Uterus (tissue), 2 donors: ENCODE data around the gene PRSS56.

Experiments
- CTCF ChIP-seq, 4 experiments: fragments of 200-600 bp in 2 of 4; fragments of 450-650 bp in 2 of 4; sonication (generic) in 2 of 4; IDR thresholded peaks; one replicate each; pipeline ENCODE4 v1.5.1; 2016 to 2019; ENCODE audit warnings: antibody characterized with exemption in 4 of 4, mild to moderate bottlenecking in 2 of 4, moderate library complexity in 1 of 4
- POLR2A ChIP-seq, 2 donors: fragments of 450-650 bp; IDR thresholded peaks; one replicate each; pipeline ENCODE4 v1.6.1; 2016; ENCODE audit warnings: antibody characterized with exemption in 2 of 2, mild to moderate bottlenecking in 1 of 2, moderate library complexity in 1 of 2

GRCh38 chr2:232541961-232542714 lies 21.9 kb downstream of the PRSS56 start:
- no peak for TF ChIP-seq POLR2A (IDR thresholded peaks at IDR 0.05)
- no peak for TF ChIP-seq CTCF (IDR thresholded peaks at IDR 0.05)
